Activated CD8-positive, alpha-beta memory T cell treated with anti-CD3 and anti-CD28 coated beads, Interleukin-2, amount 10 ng/mL, durations not matched to agents 7 days and 5 days (primary cell): ENCODE data around the gene CADM1. TPM values are rescaled to one million over a fixed set of nuclear protein-coding genes. Genes with fewer than 3 reads are reported as not detected.

ENCODE experiments used
- ATAC-seq: fragments of 150-1000 bp; cut with Tn5 transposase; one replicate; pipeline ENCODE4 v1.10.0; 2021; ENCODE audit warnings: moderate library complexity
- CTCF ChIA-PET: fragments of 350-600 bp; sonication (Branson Sonifier 250); formaldehyde crosslinking; loops from one replicate; lab custom pipeline; 2021; ENCODE audit warnings: antibody characterized with exemption; lab: Charles Lee
- DNase-seq: peaks from one replicate; pipeline ENCODE4 v3.0.0-alpha.2; 2020
- H3K27ac Mint-ChIP-seq: one replicate; pipeline ENCODE4 v1.8.0; 2021; ENCODE audit warnings: mild to moderate bottlenecking, mixed read lengths
- H3K27me3 Mint-ChIP-seq: one replicate; pipeline ENCODE4 v1.8.0; 2021; ENCODE audit warnings: mixed read lengths
- H3K36me3 Mint-ChIP-seq: one replicate; pipeline ENCODE4 v1.8.0; 2021; ENCODE audit warnings: mild to moderate bottlenecking, mixed read lengths
- H3K4me1 Mint-ChIP-seq: one replicate; pipeline ENCODE4 v1.8.0; 2021; ENCODE audit warnings: mixed read lengths
- H3K4me3 Mint-ChIP-seq: one replicate; pipeline ENCODE4 v1.8.0; 2021; ENCODE audit warnings: mild to moderate bottlenecking, moderate library complexity, mixed read lengths
- H3K9me3 Mint-ChIP-seq: one replicate; pipeline ENCODE4 v1.8.0; 2022; ENCODE audit warnings: low read depth, mixed read lengths
- total RNA-seq, 2 experiments: library from RNA; stranded (reverse); gene quantifications; one replicate each; pipeline ENCODE4 v1.2.3, GENCODE V29; 2021

CADM1 gene
- total RNA-seq, 2 experiments from 2014 or later = 0.76 to 1.2 TPM

DNA sequence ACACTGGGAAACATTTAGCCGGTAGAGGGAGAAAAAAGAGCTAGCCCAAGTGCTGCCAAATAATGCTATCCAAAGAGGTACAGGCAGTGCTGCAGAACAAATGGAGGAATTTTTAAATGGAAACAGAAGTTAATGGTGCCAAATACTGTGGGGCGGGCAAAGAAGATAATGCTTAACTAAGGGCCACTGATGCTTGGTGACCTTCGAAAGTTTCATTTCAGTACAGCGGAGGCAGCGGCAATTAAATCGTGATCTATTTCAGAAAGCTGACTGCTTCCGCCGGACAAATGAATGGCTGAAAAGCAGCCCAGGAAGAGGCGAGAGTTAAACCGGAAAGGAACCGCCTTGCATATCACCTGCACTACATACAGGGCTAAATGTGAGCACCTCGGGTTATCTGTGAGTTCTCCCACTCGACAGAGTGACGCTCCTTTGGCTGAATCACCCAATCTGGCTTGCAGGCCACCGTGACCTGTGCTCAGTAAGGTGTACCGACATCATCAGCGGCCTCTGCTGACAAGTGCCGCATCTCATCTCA is 42.1 kb downstream of the CADM1 start:
- ATAC-seq (no peak), DNase-seq (no peak)
- Mint-ChIP-seq H3K27ac (no peak overlapping the region), H3K36me3 (no peaks in the 10 kb centered on the region), H3K27me3 (no peaks in the 10 kb centered on the region), H3K9me3 (no peaks in the 10 kb centered on the region), H3K4me1 (no peaks in the 10 kb centered on the region), H3K4me3 (no peak overlapping the region)
- CTCF ChIA-PET = no interaction called here

DNA sequence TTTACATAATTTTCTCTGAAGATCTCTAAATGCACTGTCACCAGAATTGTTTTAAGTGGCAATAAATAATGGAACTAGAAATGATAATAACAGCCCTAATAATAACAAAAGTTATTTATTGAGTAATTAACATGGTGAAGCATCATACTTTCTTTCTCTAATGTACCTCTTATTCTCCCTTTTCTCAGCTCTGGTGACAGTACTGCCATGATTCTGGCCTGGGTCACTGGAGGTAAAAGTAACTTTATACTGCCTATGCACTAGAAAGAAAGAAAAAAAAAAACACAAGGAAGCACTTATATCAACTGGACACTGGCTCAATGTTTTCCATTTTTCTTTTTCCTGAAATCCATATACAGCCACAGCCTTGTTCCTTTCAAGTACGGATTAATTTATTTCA is 43.7 kb downstream of the CADM1 start:
- H3K4me1 Mint-ChIP-seq = no peaks in the 10 kb centered on the region
- no peaks in the 10 kb centered on the region for H3K36me3 Mint-ChIP-seq
- DNase-seq (no peak), ATAC-seq (no peak)
- H3K27me3 Mint-ChIP-seq = no peaks in the 10 kb centered on the region
- H3K4me3 Mint-ChIP-seq = no peak overlapping the region
- no peaks in the 10 kb centered on the region for H3K9me3 Mint-ChIP-seq
- CTCF ChIA-PET = no interaction called here
- H3K27ac Mint-ChIP-seq = no peak overlapping the region

GRCh38 chr11:115459563-115459962 is 44.7 kb downstream of the CADM1 start:
- Mint-ChIP-seq H3K9me3 (no peaks in the 10 kb centered on the region), H3K4me1 (no peaks in the 10 kb centered on the region), H3K27me3 (no peaks in the 10 kb centered on the region), H3K4me3 (no peak overlapping the region), H3K36me3 (no peaks in the 10 kb centered on the region), H3K27ac (no peak overlapping the region)
- no peak for ATAC-seq
- CTCF ChIA-PET = no interaction called here
- DNase-seq = no peak

DNA sequence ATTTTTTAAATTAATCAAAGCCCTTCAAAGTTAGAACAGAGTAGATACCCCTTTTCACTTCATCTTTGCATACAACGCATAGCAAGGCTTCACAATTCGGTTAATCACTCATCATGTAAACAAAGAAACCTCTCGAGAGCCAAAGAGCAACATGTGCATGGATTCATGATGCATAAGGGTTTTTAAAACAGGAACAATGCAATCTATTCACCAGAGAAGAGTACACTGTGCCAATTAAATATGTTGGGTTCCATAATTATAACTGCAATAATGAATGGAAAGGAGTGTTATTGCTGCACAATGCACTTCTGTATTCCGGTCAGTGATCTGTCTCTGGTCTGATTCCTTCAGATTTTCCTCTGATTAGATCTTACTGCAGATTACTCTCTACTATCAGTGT is 45.3 kb downstream of the CADM1 start:
- DNase-seq (no peak), ATAC-seq (no peak)
- Mint-ChIP-seq H3K4me3 (no peak overlapping the region), H3K27me3 (no peaks in the 10 kb centered on the region), H3K4me1 (no peaks in the 10 kb centered on the region), H3K27ac (no peak overlapping the region), H3K9me3 (no peaks in the 10 kb centered on the region), H3K36me3 (no peaks in the 10 kb centered on the region)
- CTCF ChIA-PET = no interaction called here

GRCh38 chr11:115456019-115456418 is 48.2 kb downstream of the CADM1 start:
- Mint-ChIP-seq H3K27me3 (no peaks in the 10 kb centered on the region), H3K36me3 (no peaks in the 10 kb centered on the region)
- ATAC-seq = no peak

DNA sequence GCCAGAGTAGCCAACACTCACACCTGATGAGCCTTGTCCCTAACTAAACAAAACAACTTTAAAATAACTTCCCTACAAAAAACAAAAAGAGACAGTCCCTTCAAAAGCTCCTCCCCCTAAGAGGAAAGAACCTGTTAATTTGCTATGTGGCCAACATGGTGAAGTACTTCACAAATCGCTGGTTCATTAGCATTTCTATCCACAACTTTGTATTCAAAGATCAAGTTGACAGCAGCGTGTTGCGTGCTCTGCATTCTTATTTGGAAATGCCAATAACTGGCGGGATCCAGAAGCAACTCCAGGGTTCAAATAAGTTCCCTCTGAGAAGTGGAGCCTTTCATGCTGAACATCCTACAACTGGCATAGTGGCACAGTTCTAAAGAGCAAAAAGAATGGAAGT is 48.6 kb downstream of the CADM1 start:
- Mint-ChIP-seq H3K4me1 (no peaks in the 10 kb centered on the region), H3K27me3 (no peaks in the 10 kb centered on the region), H3K36me3 (no peaks in the 10 kb centered on the region), H3K27ac (no peak overlapping the region), H3K4me3 (no peak overlapping the region), H3K9me3 (peaks cover 2% of the 10 kb centered on the region)
- ATAC-seq (no peak), DNase-seq (no peak)
- CTCF ChIA-PET = no interaction called here

More at GRCh38 chr11:115456019-115456418, 48.2 kb downstream of the CADM1 start:
- CTCF ChIA-PET = no interaction called here
- Mint-ChIP-seq H3K9me3 (peaks cover 2% of the 10 kb centered on the region), H3K4me1 (no peaks in the 10 kb centered on the region), H3K4me3 (no peak overlapping the region), H3K27ac (no peak overlapping the region)
- no peak for DNase-seq

DNA sequence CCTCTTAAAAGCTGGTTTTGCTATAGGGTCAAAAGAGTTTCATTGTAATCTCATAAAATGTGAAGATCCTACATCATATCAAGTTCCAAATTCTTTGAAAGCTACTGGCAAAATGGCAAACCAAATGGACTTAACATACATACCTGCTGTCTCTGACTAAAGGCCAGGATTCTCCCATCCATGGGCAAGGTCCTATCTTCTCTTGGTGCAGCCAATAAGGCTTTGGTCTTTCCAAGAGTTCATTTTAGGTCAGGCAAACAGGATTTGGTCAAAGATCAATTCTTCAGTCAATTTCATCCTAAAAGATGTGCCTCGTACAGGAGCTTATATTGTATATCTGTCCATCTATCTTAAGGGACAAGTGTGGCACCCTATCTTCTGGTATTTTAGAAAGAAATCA is 49.7 kb downstream of the CADM1 start:
- Mint-ChIP-seq H3K4me1 (no peaks in the 10 kb centered on the region), H3K27me3 (no peaks in the 10 kb centered on the region), H3K27ac (no peak overlapping the region), H3K4me3 (no peak overlapping the region), H3K36me3 (no peaks in the 10 kb centered on the region), H3K9me3 (peaks cover 2% of the 10 kb centered on the region)
- ATAC-seq (no peak), DNase-seq (no peak)
- CTCF ChIA-PET = no interaction called here

DNA sequence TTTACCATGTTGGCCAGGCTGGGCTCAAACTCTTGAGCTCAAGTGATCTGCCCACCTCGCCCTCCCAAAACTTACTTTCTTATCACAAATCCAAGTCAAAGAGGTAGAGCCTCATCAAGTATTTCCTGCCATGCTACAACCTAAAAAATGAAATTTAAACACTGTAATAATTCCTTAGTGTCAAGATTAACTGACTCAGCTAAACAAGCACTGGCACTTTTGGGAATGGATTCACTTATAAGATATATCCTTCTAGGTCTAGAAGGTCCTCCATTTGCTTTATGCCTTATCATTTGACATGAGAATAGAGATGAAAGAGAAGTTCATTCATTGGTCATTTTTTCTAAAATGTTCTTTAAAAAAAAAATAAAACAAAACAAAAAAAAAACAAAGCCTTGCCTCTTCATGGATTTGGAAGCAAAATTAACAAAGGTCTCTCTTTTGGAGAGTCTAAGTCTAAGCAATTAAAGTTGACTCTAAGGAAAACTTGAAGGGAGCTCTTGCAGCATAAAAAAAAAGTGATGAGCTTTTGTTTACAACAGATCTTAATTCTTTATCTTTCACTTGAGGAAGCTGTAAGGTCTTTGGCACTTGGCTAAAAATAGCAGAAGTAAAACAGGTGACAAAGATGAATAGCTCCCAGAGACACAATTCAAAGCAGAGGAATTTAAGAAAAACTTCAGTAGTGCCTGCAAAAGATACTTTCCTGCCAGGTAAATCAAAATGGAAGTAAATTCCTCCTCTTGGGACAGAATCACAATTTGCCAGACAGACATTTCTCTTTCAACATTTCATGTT is 50.3 kb downstream of the CADM1 start:
- DNase-seq = no peak

DNA sequence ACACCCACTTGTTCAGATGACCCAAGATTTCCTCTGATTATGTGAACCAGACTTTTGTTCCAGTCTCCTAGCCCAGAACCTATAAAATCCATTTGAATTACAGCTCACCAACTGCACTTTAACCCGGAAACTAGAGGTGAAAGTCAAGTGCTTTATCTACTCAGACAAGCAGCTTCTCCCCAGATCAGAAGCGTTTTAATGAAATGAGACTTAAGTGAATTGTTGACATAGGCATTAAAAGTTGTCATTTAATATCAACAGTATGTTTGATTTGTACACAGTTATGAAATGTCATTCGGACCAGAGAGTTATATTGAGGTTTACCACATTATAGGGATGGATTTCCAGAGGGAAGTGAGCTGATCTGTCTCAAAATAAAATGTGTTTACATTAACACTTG is 52.0 kb downstream of the CADM1 start:
- H3K9me3 Mint-ChIP-seq = peaks cover 5% of the 10 kb centered on the region
- CTCF ChIA-PET = no interaction called here
- H3K36me3 Mint-ChIP-seq = no peaks in the 10 kb centered on the region
- DNase-seq (no peak), ATAC-seq (no peak)
- no peak overlapping the region for H3K4me3 Mint-ChIP-seq
- no peak overlapping the region for H3K27ac Mint-ChIP-seq
- H3K27me3 Mint-ChIP-seq = no peaks in the 10 kb centered on the region
- H3K4me1 Mint-ChIP-seq = no peaks in the 10 kb centered on the region

More for the DNA sequence above, 50.3 kb downstream of the CADM1 start:
- no peak overlapping the region for H3K27ac Mint-ChIP-seq
- CTCF ChIA-PET = no interaction called here
- ATAC-seq = no peak
- no peaks in the 10 kb centered on the region for H3K4me1 Mint-ChIP-seq
- peaks cover 2% of the 10 kb centered on the region for H3K9me3 Mint-ChIP-seq
- no peaks in the 10 kb centered on the region for H3K36me3 Mint-ChIP-seq
- H3K27me3 Mint-ChIP-seq = no peaks in the 10 kb centered on the region
- H3K4me3 Mint-ChIP-seq = no peak overlapping the region

DNA sequence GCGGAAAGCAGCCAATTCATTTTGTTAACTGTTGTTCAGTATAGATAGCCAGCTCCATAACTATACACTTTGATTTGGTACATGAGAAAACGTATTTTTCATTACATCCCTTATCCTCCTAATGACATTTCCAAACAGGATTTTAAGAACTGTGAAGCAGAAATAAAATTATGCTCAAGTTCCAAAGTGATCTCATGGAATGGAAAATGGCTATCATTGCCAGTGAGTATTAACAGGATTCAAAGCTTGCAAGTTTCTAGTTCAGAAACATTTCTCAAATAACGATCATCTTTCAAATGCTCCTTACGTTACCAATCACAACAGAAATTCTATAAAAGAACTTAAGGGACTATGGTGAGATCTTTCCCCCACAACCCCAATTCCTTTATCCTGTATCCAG is 53.7 kb downstream of the CADM1 start:
- H3K4me3 Mint-ChIP-seq = no peak overlapping the region
- DNase-seq (no peak), ATAC-seq (no peak)
- CTCF ChIA-PET = no interaction called here
- no peak overlapping the region for H3K27ac Mint-ChIP-seq
- H3K36me3 Mint-ChIP-seq = peaks cover 2% of the 10 kb centered on the region
- no peaks in the 10 kb centered on the region for H3K27me3 Mint-ChIP-seq
- no peaks in the 10 kb centered on the region for H3K4me1 Mint-ChIP-seq
- H3K9me3 Mint-ChIP-seq = peaks cover 8% of the 10 kb centered on the region

DNA sequence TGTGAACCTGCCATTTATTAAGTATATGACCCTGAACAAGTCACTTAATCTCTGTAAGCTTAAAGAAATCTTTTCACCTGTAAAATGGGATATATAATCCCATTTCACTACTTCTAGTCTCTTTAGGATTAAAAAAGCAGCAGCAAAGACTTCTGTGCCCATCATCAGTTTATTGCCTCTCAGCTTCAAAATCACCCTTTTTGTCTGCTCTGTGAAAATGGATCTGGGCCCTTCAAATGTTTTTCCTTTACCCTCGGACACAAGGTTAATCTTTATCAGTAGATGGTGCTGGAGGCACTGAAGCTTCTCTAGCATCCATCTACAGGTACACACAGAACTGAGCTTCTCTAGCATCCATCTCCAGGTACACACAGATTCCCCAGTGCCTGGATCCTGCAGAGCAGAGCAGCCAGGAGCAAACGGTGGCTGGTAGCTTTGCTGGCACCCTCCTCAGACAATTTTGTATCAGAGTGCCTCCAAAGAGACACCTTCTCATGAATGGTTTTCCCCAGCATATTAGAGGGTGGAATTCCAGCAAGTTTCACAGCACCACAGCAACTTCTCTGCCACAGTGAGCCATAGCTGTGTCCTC is 56.8 kb downstream of the CADM1 start:
- peaks cover 2% of the 10 kb centered on the region for H3K36me3 Mint-ChIP-seq
- CTCF ChIA-PET = no interaction called here
- DNase-seq (no peak), ATAC-seq (no peak)
- no peak overlapping the region for H3K27ac Mint-ChIP-seq
- no peaks in the 10 kb centered on the region for H3K27me3 Mint-ChIP-seq
- H3K4me3 Mint-ChIP-seq = no peak overlapping the region
- H3K9me3 Mint-ChIP-seq = peaks cover 6% of the 10 kb centered on the region
- H3K4me1 Mint-ChIP-seq = no peaks in the 10 kb centered on the region

- Mint-ChIP-seq H3K4me1 (no peaks in the 10 kb centered on the region), H3K4me3 (no peak overlapping the region), H3K27me3 (no peaks in the 10 kb centered on the region), H3K36me3 (peaks cover 2% of the 10 kb centered on the region), H3K27ac (no peak overlapping the region), H3K9me3 (peaks cover 6% of the 10 kb centered on the region)
- ATAC-seq (no peak), DNase-seq (no peak)
- CTCF ChIA-PET = no interaction called here
These were observed 58.0 kb downstream of the CADM1 start for GRCh38 chr11:115446214-115446613.

DNA sequence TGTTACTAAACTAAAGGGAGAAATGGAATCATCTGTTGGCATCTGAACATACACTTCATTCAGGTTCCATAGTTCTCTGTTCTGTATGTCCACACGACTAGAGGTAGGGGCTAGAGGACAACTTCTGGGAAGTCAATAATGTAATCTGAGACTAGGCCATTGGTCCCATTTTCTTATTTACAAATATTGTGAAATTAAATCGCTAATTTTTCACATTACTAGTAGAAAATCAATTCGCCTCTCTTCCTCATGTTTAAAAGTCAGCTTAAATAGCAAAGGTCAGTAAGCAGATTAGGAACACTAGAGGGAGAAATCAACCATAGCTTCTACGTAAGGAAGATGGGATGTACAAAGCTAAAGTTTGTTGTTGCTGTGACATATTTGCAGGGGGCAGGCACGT is 59.7 kb downstream of the CADM1 start:
- ATAC-seq (no peak), DNase-seq (no peak)
- H3K27ac Mint-ChIP-seq = no peak overlapping the region
- H3K27me3 Mint-ChIP-seq = no peaks in the 10 kb centered on the region
- H3K9me3 Mint-ChIP-seq = peaks cover 6% of the 10 kb centered on the region
- H3K4me1 Mint-ChIP-seq = no peaks in the 10 kb centered on the region
- H3K36me3 Mint-ChIP-seq = peaks cover 2% of the 10 kb centered on the region
- CTCF ChIA-PET = no interaction called here
- H3K4me3 Mint-ChIP-seq = no peak overlapping the region

DNA sequence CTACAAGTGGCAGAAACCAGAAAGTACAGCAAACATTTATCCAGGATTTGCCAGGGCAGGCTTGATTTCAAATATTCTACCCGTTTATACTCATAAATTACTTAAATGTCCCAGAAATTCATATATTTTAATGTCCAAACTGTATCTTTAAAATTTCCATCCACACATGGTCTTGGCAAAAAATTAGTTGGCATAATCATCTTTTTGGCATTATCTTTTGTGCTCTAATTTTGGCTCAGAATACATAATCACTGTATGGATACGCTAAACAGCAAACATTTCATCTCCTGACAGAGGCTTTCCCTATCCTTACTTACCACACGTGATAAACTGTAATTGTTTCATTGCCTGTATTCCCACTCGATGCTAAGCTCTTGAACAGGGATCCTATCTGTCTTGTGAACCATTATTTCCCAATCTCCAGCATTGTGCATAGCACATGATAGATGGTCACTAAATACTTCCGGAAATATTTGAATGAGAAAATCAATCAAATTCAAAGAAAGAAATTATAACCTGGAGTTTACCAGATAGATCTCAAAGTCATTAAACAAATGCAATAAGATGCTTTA is 64.2 kb downstream of the CADM1 start:
- no peak overlapping the region for H3K27ac Mint-ChIP-seq
- H3K27me3 Mint-ChIP-seq = no peaks in the 10 kb centered on the region
- ATAC-seq (no peak), DNase-seq (no peak)
- H3K4me1 Mint-ChIP-seq = no peaks in the 10 kb centered on the region
- no peak overlapping the region for H3K4me3 Mint-ChIP-seq
- CTCF ChIA-PET = no interaction called here
- H3K36me3 Mint-ChIP-seq = no peaks in the 10 kb centered on the region
- no peaks in the 10 kb centered on the region for H3K9me3 Mint-ChIP-seq
